Measurements from ENCODE around the gene ADAMTS17.
"Not testable (repeated sequence)": the region's sequence is repeated elsewhere in the genome, so short reads cannot be mapped to it uniquely, and the experiment has no call there.

The ADAMTS17 gene

GRCh38 chr15:100339999-100340398, 1.8 kb downstream of the ADAMTS17 start:
- DNase-seq (ENCODE audit: low read depth), result no peak
- no peak for TF ChIP-seq CTCF (IDR thresholded peaks at IDR 0.05; ENCODE audit: low read length, missing control alignments)
- no peak overlapping the region for H3K4me3 ChIP-seq (replicated peaks; ENCODE audit: low read depth, low read length)

- DNase-seq (ENCODE audit: low read depth); H3K4me3 ChIP-seq (replicated peaks; ENCODE audit: low read depth, low read length): not testable (repeated sequence)
These were observed 2.3 kb downstream of the ADAMTS17 start for GRCh38 chr15:100339451-100339850.

GRCh38 chr15:100338971-100339444, 2.8 kb downstream of the ADAMTS17 start:
- peak; percentile 78 for TF ChIP-seq CTCF (IDR thresholded peaks at IDR 0.05; ENCODE audit: low read length, missing control alignments)
- peak; percentile 89 for DNase-seq (ENCODE audit: low read depth)
- H3K4me3 ChIP-seq (replicated peaks; ENCODE audit: low read depth, low read length), result no peak overlapping the region

- TF ChIP-seq CTCF (IDR thresholded peaks at IDR 0.05; ENCODE audit: low read length, missing control alignments), result no peak
- H3K4me3 ChIP-seq (replicated peaks; ENCODE audit: low read depth, low read length), result no peak overlapping the region
- no peak for DNase-seq (ENCODE audit: low read depth)
These were observed 3.5 kb downstream of the ADAMTS17 start for GRCh38 chr15:100338247-100338646.

GRCh38 chr15:100337096-100338044, 4.4 kb downstream of the ADAMTS17 start:
- no peak overlapping the region for H3K4me3 ChIP-seq (replicated peaks; ENCODE audit: low read depth, low read length)
- no peak for DNase-seq (ENCODE audit: low read depth)
- TF ChIP-seq CTCF (IDR thresholded peaks at IDR 0.05; ENCODE audit: low read length, missing control alignments), result no peak

- H3K4me3 ChIP-seq (replicated peaks; ENCODE audit: low read depth, low read length), result no peak overlapping the region
- no peak for DNase-seq (ENCODE audit: low read depth)
- no peak for TF ChIP-seq CTCF (IDR thresholded peaks at IDR 0.05; ENCODE audit: low read length, missing control alignments)
These were observed 5.7 kb downstream of the ADAMTS17 start for GRCh38 chr15:100336061-100336460.

GRCh38 chr15:100335335-100335999, 6.3 kb downstream of the ADAMTS17 start:
- no peak for DNase-seq (ENCODE audit: low read depth)
- no peak overlapping the region for H3K4me3 ChIP-seq (replicated peaks; ENCODE audit: low read depth, low read length)
- no peak for TF ChIP-seq CTCF (IDR thresholded peaks at IDR 0.05; ENCODE audit: low read length, missing control alignments)
